HG02571 (cell line): Measurements from ENCODE around the gene NDN.

ENCODE experiments used
- ATAC-seq: cut with Tn5 transposase; IDR thresholded peaks from one replicate; pipeline ENCODE4 v1.9.1; 2021; ENCODE audit warnings: mild to moderate bottlenecking, moderate library complexity; ENCODE audit not compliant: unreplicated experiment

The NDN gene

GRCh38 chr15:23644829-23645228 is 42.3 kb downstream of the NDN start:
- no peak for ATAC-seq

GRCh38 chr15:23642413-23643044 is 44.6 kb downstream of the NDN start:
- no peak for ATAC-seq
